ENCODE measurements around the gene MZT2B. TPM values are rescaled to one million over a fixed set of nuclear protein-coding genes. Genes with fewer than 3 reads are reported as not detected.
"Not testable (repeated sequence)": the region's sequence is repeated elsewhere in the genome, so short reads cannot be mapped to it uniquely, and the experiment has no call there.

Gene MZT2B
- total RNA-seq, 1 donor from 2014 or later, result 146 TPM

GRCh38 chr2:130154773-130155765, 27.0 kb upstream of the MZT2B start:
- FAIRE-seq (no peak), DNase-seq (ENCODE audit: low read depth) (no peak)
- TF ChIP-seq CTCF (IDR thresholded peaks at IDR 0.05; ENCODE audit: insufficient read depth, low read length, severe bottlenecking), result no peak
- H3K4me3 ChIP-seq (ENCODE audit: low read depth, low read length), result no peak overlapping the region
- H3K27me3 ChIP-seq (ENCODE audit: control insufficient read depth, insufficient read depth, low read length), result no peaks in the 10 kb centered on the region
- H3K36me3 ChIP-seq (ENCODE audit: control insufficient read depth, insufficient read depth, low read length), result peaks cover 4% of the 10 kb centered on the region

GRCh38 chr2:130155956-130156623, 26.0 kb upstream of the MZT2B start:
- not testable (repeated sequence) for H3K27me3 ChIP-seq (ENCODE audit: control insufficient read depth, insufficient read depth, low read length); H3K36me3 ChIP-seq (ENCODE audit: control insufficient read depth, insufficient read depth, low read length); H3K4me3 ChIP-seq (ENCODE audit: low read depth, low read length)
- peak; percentile 96 for FAIRE-seq
- peak; percentile 19 for DNase-seq (ENCODE audit: low read depth)
- peak; percentile 73 for TF ChIP-seq CTCF (IDR thresholded peaks at IDR 0.05; ENCODE audit: insufficient read depth, low read length, severe bottlenecking)

- no peaks in the 10 kb centered on the region for H3K27me3 ChIP-seq (ENCODE audit: control insufficient read depth, insufficient read depth, low read length)
- FAIRE-seq (no peak), DNase-seq (ENCODE audit: low read depth) (no peak)
- H3K4me3 ChIP-seq (ENCODE audit: low read depth, low read length), result no peak overlapping the region
- TF ChIP-seq CTCF (IDR thresholded peaks at IDR 0.05; ENCODE audit: insufficient read depth, low read length, severe bottlenecking), result no peak
- peaks cover 4% of the 10 kb centered on the region for H3K36me3 ChIP-seq (ENCODE audit: control insufficient read depth, insufficient read depth, low read length)
Observed at GRCh38 chr2:130156624-130157004, 25.4 kb upstream of the MZT2B start.

GRCh38 chr2:130157354-130157753, 24.7 kb upstream of the MZT2B start:
- not testable (repeated sequence) for H3K4me3 ChIP-seq (ENCODE audit: low read depth, low read length); H3K27me3 ChIP-seq (ENCODE audit: control insufficient read depth, insufficient read depth, low read length); DNase-seq (ENCODE audit: low read depth); H3K36me3 ChIP-seq (ENCODE audit: control insufficient read depth, insufficient read depth, low read length); FAIRE-seq

- FAIRE-seq; H3K36me3 ChIP-seq (ENCODE audit: control insufficient read depth, insufficient read depth, low read length); H3K27me3 ChIP-seq (ENCODE audit: control insufficient read depth, insufficient read depth, low read length); DNase-seq (ENCODE audit: low read depth); H3K4me3 ChIP-seq (ENCODE audit: low read depth, low read length): not testable (repeated sequence)
Observed at GRCh38 chr2:130157825-130158514, 24.1 kb upstream of the MZT2B start.

GRCh38 chr2:130158631-130159030, 23.4 kb upstream of the MZT2B start:
- FAIRE-seq (no peak), DNase-seq (ENCODE audit: low read depth) (no peak)
- Histone ChIP-seq H3K36me3 (ENCODE audit: control insufficient read depth, insufficient read depth, low read length) (no peaks in the 10 kb centered on the region), H3K4me3 (ENCODE audit: low read depth, low read length) (no peak overlapping the region), H3K27me3 (ENCODE audit: control insufficient read depth, insufficient read depth, low read length) (no peaks in the 10 kb centered on the region)
- no peak for TF ChIP-seq CTCF (IDR thresholded peaks at IDR 0.05; ENCODE audit: insufficient read depth, low read length, severe bottlenecking)

- not testable (repeated sequence) for H3K27me3 ChIP-seq (ENCODE audit: control insufficient read depth, insufficient read depth, low read length); DNase-seq (ENCODE audit: low read depth); H3K36me3 ChIP-seq (ENCODE audit: control insufficient read depth, insufficient read depth, low read length); FAIRE-seq; H3K4me3 ChIP-seq (ENCODE audit: low read depth, low read length)
Observed at GRCh38 chr2:130159376-130159775, 22.7 kb upstream of the MZT2B start.
